Muscle of leg (tissue), 11 donors: Measurements from ENCODE around the gene PSME4. TPM values are rescaled to one million over a fixed set of nuclear protein-coding genes. Genes with fewer than 3 reads are reported as not detected.
"Not testable (repeated sequence)": the region's sequence is repeated elsewhere in the genome, so short reads cannot be mapped to it uniquely, and the experiment has no call there.

Experiments used
- DNase-seq: peaks from one replicate; pipeline ENCODE4 v3.0.0; 2013
- H3K27ac ChIP-seq: one replicate; pipeline ENCODE4 v1.5.1; 2013; ENCODE audit warnings: mild to moderate bottlenecking, low read length, control low read depth
- H3K27me3 ChIP-seq: one replicate; pipeline ENCODE4 v1.6.1; 2013; ENCODE audit warnings: low read length; ENCODE audit not compliant: control insufficient read depth, insufficient read depth
- H3K36me3 ChIP-seq: one replicate; pipeline ENCODE4 v1.6.1; 2013; ENCODE audit warnings: low read length; ENCODE audit not compliant: control insufficient read depth, insufficient read depth
- H3K4me1 ChIP-seq: one replicate; pipeline ENCODE4 v1.6.1; 2013; ENCODE audit warnings: low read length; ENCODE audit not compliant: control insufficient read depth, insufficient read depth
- H3K4me3 ChIP-seq: one replicate; pipeline ENCODE4 v1.5.1; 2013; ENCODE audit warnings: low read length, control low read depth
- H3K9me3 ChIP-seq: replicated peaks from 2 replicates; pipeline ENCODE4 v1.6.1; 2013; ENCODE audit warnings: low read depth, low read length; ENCODE audit not compliant: control insufficient read depth
- WGBS: methylation state at CpG from one replicate; pipeline ENCODE4 v1.1.5; 2013; ENCODE audit warnings: missing lambda C conversion rate; ENCODE audit not compliant: insufficient coverage; 5-methylcytosine and 5-hydroxymethylcytosine counted together
- polyA plus RNA-seq, 8 donors: library from polyadenylated mRNA; unstranded; fragments of 120-200 nt; gene quantifications; one replicate each; pipeline versions ENCODE4 v1.2.1 to v1.2.3, GENCODE V29; 2013; ENCODE audit warnings: inconsistent platforms in 1 of 8, low replicate concordance in 1 of 8; ENCODE audit not compliant: insufficient read length in 8 of 8, insufficient read depth in 1 of 8
- total RNA-seq: library from RNA; stranded (reverse); fragments of 120-200 nt; gene quantifications from one replicate; pipeline ENCODE4 v1.2.4, GENCODE V29; 2013

Gene PSME4
- total and polyA plus RNA-seq, 9 donors, result 32.7 to 40.1 (median 38.6) TPM

GRCh38 chr2:53826030-53826410 is 144.8 kb downstream of the PSME4 start:
- no CpG with 5 or more reads among the region's 1 CpG for WGBS
- Histone ChIP-seq H3K27me3 (no peaks in the 10 kb centered on the region), H3K27ac (no peak overlapping the region)

DNA sequence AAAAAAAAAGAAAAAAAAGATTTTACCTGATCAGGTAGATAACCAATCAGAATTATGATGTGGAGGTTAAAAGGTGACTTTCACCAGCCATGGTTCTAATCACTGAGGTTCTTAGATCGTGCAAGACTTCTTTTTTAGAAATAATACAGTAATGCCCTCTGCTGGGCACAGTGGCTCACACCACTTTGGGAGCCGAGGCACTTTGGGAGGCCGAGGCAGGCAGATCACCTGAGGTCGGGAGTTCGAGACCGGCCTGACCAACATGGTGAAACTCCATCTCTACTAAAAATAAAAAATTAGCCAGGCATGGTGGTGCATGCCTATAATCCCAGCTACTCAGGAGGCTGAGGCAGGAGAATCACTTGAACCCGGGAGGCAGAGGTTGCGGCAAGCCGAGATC is 147.2 kb downstream of the PSME4 start:
- H3K4me3 ChIP-seq, H3K27me3 ChIP-seq, DNase-seq, H3K36me3 ChIP-seq, H3K27ac ChIP-seq, H3K9me3 ChIP-seq, H3K4me1 ChIP-seq: not testable (repeated sequence)
- WGBS, result 82% methylated on average over 2 of the region's 9 CpGs

More at GRCh38 chr2:53826030-53826410, 144.8 kb downstream of the PSME4 start:
- peaks cover 3% of the 10 kb centered on the region for H3K9me3 ChIP-seq
- no peak for DNase-seq
- no peak overlapping the region for H3K4me3 ChIP-seq
- H3K36me3 ChIP-seq, result no peaks in the 10 kb centered on the region
- H3K4me1 ChIP-seq, result no peaks in the 10 kb centered on the region

GRCh38 chr2:53821810-53822209 is 149.0 kb downstream of the PSME4 start:
- Histone ChIP-seq H3K4me3 (no peak overlapping the region), H3K4me1 (no peaks in the 10 kb centered on the region), H3K27ac (no peak overlapping the region), H3K9me3 (no peaks in the 10 kb centered on the region), H3K36me3 (peaks cover 9% of the 10 kb centered on the region), H3K27me3 (no peaks in the 10 kb centered on the region)
- DNase-seq, result no peak
- 90% methylated on average over 3 of the region's 6 CpGs for WGBS

- no peak for DNase-seq
- Histone ChIP-seq H3K27me3 (no peaks in the 10 kb centered on the region), H3K4me3 (no peak overlapping the region), H3K27ac (no peak overlapping the region), H3K9me3 (no peaks in the 10 kb centered on the region), H3K36me3 (peaks cover 12% of the 10 kb centered on the region), H3K4me1 (no peaks in the 10 kb centered on the region)
- WGBS, result 67% methylated on average over 1 of the region's 4 CpGs
Observed at GRCh38 chr2:53820711-53821110, 150.1 kb downstream of the PSME4 start.

DNA sequence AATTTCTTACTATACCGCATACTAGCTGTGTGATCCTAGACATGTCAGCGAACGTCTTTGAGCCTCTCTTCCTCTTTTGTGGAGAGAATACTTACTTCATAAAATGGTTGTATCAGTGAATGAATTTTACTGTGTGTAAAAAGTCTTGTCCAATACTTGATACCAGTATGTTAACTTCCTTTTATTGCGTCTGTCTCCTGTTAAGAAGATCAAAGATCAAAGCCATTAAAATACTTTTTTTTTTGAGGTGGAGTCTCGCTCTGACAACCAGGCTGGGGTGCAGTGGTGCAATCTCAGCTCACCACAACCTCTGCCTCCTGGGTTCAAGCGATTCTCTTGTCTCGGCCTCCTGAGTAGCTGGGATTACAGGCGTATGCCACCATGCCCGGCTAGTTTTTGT is 150.7 kb downstream of the PSME4 start:
- H3K4me3 ChIP-seq, result no peak overlapping the region
- H3K9me3 ChIP-seq, result no peaks in the 10 kb centered on the region
- no peaks in the 10 kb centered on the region for H3K27me3 ChIP-seq
- WGBS, result 75% methylated on average over 2 of the region's 9 CpGs
- peaks cover 13% of the 10 kb centered on the region for H3K36me3 ChIP-seq
- no peaks in the 10 kb centered on the region for H3K4me1 ChIP-seq
- H3K27ac ChIP-seq, result no peak overlapping the region
- no peak for DNase-seq

DNA sequence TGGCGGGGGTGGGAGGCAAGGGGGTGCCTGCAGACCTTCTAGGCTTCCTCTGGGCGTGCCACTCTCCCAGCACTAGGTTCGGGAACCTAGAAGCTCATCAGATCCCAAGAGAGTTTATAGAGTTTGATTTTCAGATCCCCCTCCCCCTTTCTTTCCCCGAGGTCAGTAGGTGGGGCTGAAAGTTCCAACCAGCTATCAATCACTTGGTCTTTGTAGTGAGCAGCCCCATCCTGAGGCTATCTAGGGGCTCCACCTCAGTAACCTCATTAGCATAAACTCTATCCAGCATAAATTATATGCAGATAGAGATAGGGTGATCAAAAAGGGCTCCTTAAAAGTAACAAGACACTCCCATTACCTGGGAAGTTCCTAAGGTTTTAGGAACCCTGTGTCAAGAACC is 151.2 kb downstream of the PSME4 start:
- no peak for DNase-seq
- Histone ChIP-seq H3K27ac (no peak overlapping the region), H3K9me3 (no peaks in the 10 kb centered on the region), H3K4me3 (no peak overlapping the region), H3K27me3 (no peaks in the 10 kb centered on the region), H3K36me3 (peaks cover 13% of the 10 kb centered on the region), H3K4me1 (no peaks in the 10 kb centered on the region)
- WGBS, result no CpG with 5 or more reads among the region's 4 CpGs

- no peak for DNase-seq
- Histone ChIP-seq H3K36me3 (peaks cover 13% of the 10 kb centered on the region), H3K4me1 (no peaks in the 10 kb centered on the region), H3K4me3 (no peak overlapping the region), H3K27ac (no peak overlapping the region), H3K9me3 (no peaks in the 10 kb centered on the region), H3K27me3 (no peaks in the 10 kb centered on the region)
- 88% methylated on average over 3 of the region's 3 CpGs for WGBS
Observed at GRCh38 chr2:53818854-53819435, 151.8 kb downstream of the PSME4 start.

Other genes with a start within 250 kb of the PSME4 start
- 1.4 TPM for gene CHAC2, start 203.2 kb downstream of the PSME4 start, total RNA-seq
- gene CHAC2, start 203.2 kb downstream of the PSME4 start, polyA plus RNA-seq, result 1 to 10 TPM; 2.2 to 3.3 (median 2.7) TPM
- 20.2 TPM for gene ASB3, start 184.0 kb downstream of the PSME4 start, total RNA-seq
- gene ASB3, start 184.0 kb downstream of the PSME4 start, polyA plus RNA-seq, result 10 to 100 TPM; 10.2 to 13.6 (median 12.5) TPM
- gene ERLEC1, start 183.9 kb downstream of the PSME4 start, total RNA-seq, result 50.9 TPM
- 10 to 100 TPM; 38.4 to 59.8 (median 46.6) TPM for gene ERLEC1, start 183.9 kb downstream of the PSME4 start, polyA plus RNA-seq
- gene GPR75, start 111.0 kb downstream of the PSME4 start, total RNA-seq, result 0.75 TPM
- 1 to 10 TPM in 6 of 8 donors, under 1 TPM in 2; 0.77 to 2.8 (median 1.3) TPM for gene GPR75, start 111.0 kb downstream of the PSME4 start, polyA plus RNA-seq
- 16.7 TPM for gene ACYP2, start 144.6 kb upstream of the PSME4 start, total RNA-seq
- 10 to 100 TPM; 19.8 to 27.1 (median 23.7) TPM for gene ACYP2, start 144.6 kb upstream of the PSME4 start, polyA plus RNA-seq